Occipital lobe (tissue), 2 donors: ENCODE measurements around the gene HOXD9. TPM values are rescaled to one million over a fixed set of nuclear protein-coding genes. Genes with fewer than 3 reads are reported as not detected.

Experiments
- DNase-seq: peaks from one replicate; lab custom pipeline; 2025; lab: John Stamatoyannopoulos, UW
- total RNA-seq: library from RNA; depleted of rRNA; stranded (reverse); fragments of >200 nt; gene quantifications from one replicate; pipeline ENCODE4 v1.2.3, GENCODE V29; 2014

Gene HOXD9
- total RNA-seq, 1 donor from 2014 or later: not detected

DNA sequence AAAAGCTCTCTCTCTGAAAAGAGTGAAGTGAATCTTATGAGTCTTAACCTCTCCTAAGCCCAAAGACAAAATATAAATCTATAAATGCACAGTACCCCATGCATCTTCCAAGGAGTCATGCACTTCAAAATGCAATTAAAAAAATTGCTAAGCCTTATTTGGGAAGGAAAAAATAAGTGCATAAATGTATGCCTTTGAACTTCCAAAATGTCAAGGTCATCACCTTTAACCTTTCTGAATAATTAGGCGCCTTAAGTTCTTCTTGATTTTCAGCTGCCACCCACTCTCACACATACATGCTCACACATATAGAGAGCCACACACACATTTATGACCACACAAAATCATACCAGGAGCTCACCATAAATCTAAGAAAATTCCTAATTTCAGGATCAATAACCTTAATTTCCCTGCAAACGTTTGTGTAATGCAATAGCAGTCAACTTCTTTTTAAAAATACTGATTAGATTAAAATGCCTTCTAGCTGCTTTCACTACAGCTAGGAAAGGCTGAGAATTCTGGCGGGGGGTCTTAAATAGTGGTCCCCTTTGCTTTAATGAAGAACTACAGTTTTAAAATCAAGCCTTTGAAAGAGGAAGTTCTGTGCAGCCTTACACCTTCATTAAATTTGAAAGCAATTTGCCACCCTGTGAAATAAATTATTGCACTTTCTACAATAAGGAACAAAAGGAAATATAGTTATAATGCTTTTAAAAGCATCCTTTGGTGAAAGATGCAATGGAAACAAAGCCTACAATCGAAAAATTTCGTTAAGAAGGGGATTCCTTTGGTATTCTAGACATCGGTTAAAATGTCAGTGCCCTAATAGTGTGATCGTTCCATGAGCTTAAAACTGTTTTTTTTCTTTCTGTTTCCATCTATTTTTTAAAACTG is 11.9 kb upstream of the HOXD9 start:
- DNase-seq: no peak

DNA sequence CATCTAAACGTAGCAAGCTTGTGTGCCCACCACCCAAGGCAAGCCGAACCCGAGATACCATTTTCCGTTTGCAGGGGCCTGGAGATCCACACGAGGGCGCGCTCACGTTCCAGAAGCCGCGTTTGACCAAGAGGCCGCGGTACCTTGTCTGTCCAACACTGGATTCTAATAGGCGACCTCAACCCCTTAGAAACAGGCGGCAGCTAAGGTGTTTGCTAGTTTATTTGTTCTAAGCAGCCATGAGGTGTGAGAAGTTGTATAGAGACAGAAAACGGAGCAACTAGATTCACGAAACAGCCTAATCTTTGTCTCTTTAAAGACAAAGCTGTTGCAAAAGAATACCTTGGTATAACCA is 11.2 kb upstream of the HOXD9 start:
- no peak for DNase-seq

DNA sequence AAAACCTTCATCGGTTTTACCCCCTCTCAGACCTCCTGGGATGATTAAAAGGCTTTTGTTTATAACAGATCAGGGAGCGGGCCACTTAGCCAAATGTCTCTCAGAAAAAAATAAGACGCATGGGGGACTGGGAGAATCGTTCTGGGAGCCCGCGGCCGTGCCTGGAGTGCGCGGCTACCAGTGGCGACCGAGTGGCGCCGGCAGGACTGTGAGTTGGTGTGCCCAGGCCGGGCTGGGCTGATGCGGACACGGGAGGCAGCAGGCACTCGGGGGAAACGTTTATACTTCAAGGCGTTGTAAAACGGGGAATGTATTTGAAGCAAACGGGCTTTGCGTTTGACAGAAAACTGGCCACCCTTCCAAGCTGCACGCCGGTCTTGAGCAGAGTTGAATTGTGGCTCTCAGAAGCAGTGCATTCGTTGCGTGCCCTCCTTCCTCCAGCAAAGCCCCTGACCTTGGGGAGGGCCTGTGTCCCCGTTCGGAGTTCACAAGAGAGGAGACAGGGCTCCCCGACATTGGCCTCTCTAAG is 10.6 kb upstream of the HOXD9 start:
- DNase-seq: no peak

DNA sequence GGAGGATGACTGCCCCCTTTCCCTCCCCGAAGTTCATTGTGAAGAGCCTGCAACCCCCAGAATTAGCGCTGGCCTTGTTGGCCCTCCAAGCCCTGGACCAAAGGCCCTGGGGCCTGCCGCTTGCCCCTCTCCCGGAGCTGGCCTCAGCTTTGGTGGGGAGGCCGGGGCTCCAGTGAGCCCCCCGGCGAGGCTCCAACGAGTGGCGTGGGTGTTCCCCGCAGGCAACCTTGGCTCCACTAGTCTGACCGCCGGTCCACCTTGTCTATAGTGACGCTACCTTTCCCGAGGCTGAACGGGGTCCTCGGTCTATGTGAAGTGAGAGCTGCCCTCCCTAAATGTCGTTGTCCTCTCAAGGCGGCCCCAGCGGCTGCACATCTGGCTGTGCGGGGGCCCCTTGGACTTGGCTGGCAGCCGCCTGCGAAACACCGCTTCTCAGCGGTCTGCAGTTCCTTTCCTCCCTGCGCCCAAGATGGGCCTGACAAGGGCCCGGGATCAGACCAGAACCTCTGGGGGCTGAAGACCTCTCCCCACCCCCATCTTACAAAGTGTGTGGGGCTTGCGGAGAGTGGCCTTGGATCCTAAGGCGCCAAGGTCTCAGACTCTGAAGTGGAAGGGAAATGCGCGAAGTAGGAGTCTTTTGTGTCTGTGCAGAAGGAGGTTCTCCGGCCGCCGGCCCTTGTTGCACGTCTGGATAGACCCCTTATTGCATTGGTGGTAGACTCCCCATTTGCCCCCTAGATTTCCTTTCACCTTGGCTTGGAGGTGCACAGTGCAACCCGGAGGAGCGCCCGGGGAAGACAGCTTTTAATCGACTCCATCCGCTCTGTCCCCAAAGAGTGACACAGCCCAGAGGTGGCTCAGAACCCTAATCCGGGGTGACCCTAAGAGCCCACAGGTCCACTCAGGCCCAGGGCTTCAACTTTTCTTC is 9.9 kb upstream of the HOXD9 start:
- no peak for DNase-seq

DNA sequence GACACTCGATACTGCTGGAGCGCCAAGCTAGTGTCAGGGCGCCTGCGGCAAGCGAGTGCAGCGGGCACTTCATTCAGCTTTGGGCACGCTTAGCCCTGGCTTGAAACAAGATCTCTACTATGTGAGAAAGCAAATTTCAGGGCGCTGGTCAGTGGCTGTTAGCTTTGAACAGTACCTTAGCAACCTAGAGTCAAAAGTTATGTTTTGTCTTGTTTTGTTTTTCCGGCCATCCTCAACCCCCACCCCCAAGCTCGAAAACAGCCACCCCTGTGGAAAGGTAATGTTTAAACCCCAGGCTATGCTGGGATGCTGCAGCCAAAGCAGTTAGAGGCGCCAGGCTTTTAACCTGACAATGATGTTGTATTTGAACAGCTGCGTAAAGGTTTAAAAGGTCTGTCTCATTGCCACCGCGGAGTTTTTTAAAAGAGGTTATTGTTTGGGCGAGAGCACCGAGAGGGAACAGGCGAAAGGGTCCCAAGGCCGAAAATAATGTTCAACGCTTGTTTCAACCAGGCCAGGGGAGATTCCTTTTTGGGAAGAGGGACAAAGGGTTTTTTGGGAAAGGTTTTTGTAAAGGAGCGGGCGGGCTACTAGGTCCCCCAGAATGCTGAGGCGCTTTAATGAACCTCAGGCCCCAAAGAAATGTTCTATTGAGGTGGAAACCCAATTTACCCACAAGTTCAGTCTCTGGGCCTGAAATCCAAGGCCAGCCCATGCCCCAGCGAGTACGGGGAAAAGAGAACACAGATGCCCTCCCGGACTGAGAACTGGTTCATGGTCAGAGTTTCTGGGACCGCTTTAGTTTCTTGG is 8.2 kb upstream of the HOXD9 start:
- DNase-seq: no peak

DNA sequence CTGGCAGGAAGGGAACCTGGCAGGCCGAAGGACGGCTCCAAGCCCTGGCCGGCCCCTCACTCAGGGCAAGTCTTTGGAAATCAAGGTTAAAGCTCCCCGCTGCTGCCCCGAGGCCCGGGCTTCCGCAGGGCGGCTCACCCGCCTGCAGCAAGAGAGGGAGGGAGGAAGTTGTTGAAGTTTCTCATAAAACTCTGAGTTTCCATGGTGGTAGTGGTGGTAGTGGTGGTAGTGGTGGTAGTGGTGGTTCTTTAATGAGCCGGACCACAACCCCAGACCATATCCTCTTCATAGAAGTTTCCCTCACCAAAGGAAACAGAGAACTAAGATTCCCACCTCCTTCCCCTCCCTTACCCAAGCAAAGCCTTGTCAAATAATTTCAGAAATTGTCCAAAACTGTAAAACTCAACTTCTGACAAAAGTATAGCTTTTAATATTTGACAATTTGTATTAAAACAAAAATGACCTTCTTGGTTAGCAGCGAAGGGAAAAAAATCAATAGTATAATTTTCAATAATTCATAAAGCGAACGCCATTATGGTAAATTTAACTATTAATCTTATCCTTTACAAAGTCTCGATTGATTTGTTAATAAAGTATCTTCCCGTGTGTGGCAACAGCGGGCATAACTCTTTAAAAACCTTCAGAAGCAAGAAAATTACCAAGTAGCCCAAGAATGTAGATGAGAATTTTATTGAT is 7.4 kb upstream of the HOXD9 start:
- no peak for DNase-seq

DNA sequence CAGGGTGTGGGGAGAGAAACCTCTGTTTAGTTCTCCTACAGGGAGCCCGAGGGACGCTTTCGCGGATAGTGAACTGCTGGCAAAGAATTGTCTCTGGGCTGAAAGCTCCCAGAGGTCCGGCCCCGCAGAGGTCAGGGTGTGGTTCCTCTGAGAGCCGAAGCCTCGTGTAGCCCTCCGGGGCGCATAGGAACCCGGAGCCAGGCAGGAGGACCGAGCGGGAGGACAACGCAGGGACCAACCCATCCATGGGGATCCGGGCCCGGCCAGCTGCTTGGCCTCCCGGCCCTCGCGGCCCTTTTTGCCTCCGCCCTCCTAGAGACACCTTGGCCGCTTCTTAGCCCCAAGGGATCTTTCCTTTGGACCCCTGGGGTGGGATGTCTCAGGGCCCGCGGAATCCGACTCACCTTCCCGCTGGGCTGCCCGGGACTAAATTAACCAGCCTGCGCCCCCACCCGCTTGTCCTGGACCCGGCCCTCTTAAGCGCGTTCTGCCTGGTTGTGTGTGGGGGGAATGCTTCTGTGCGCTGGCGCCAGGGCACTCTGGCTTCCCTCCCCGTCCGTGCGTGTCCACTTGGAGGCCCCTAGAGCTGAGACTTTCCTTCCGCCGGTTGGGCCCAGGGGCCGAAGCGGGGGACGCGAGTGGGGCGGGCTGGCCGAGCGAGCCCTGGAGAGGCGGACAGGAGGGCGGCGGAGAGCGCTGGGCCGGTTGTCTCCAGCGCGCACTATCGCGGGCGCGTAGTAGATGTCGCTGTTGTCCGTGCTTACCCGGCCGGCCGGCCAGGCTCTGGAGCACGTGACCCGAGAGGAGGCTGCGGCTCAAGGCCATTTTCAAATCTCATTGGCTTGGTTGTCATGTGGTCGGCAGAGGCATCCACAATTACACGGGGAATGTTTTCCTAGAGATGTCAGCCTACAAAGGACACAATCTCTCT is 6.4 kb upstream of the HOXD9 start, which contains the start of gene HOXD10:
HOXD10 (plus strand) TSS at position 896 of the 931 bp plus-strand sequence. CDS start 56 bp downstream, outside the sequence.
- DNase-seq: no peak

DNA sequence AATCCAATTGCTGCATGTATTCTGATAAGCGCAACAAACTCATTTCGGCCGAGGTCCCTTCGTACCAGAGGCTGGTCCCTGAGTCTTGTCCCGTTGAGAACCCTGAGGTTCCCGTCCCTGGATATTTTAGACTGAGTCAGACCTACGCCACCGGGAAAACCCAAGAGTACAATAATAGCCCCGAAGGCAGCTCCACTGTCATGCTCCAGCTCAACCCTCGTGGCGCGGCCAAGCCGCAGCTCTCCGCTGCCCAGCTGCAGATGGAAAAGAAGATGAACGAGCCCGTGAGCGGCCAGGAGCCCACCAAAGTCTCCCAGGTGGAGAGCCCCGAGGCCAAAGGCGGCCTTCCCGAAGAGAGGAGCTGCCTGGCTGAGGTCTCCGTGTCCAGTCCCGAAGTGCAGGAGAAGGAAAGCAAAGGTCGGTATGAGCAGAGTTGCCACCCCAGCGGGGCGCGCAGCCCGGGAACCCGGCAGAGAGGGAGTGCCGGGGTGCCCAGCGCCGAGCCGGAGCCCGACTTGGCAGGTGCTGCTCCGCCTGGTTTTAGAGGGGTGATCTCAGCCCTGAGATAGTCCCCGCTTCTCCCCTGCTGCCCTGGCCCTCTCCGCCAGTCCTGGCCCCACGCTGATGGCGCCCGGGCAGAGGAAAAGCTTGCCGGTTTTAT is 5.2 kb upstream of the HOXD9 start:
- no peak for DNase-seq

DNA sequence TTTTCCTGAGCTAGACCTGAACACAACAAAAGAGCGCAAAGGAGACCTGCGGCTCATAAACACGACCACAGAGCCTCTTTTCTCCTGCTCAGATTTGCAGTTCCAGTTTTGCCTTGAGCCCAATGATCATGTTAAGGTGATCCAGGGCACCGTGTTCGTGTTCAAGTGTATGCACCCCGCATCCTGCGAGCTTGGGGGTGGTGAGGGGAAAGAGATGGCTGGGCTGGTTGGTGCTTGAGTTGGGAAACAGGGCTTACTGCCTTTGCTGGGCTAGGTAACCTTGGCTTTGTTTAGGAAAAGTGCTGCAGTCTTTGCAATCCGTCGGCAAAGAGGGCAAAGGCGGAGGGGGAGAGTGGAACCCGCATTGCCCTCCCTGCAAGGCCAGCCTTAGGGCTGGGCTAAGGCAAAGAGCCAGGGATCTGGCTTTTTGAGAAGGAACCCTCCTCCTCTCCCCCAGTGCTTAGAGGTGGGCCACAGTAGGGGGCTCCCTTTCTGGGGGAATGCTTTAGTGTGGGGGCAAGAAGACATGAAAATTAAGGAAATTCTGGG is 4.6 kb upstream of the HOXD9 start:
- DNase-seq: no peak

DNA sequence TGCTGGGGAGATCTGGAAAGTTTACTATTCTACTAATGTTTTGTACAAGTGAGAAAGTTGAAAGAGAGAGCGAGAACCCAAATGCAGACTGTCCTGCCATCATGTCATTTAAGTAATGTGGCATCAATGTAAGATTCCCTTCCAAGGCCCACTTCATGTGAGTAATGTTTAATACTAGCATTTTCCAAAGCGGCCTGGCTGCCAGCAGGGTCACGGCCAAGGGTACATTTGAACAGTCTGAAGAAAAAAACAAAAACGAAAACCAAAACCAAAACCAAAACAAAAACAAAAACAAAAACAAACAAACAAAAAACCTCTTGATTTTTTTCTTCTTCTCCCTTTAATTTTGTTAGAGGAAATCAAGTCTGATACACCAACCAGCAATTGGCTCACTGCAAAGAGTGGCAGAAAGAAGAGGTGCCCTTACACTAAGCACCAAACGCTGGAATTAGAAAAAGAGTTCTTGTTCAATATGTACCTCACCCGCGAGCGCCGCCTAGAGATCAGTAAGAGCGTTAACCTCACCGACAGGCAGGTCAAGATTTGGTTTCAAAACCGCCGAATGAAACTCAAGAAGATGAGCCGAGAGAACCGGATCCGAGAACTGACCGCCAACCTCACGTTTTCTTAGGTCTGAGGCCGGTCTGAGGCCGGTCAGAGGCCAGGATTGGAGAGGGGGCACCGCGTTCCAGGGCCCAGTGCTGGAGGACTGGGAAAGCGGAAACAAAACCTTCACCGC is 3.7 kb upstream of the HOXD9 start:
- no peak for DNase-seq

DNA sequence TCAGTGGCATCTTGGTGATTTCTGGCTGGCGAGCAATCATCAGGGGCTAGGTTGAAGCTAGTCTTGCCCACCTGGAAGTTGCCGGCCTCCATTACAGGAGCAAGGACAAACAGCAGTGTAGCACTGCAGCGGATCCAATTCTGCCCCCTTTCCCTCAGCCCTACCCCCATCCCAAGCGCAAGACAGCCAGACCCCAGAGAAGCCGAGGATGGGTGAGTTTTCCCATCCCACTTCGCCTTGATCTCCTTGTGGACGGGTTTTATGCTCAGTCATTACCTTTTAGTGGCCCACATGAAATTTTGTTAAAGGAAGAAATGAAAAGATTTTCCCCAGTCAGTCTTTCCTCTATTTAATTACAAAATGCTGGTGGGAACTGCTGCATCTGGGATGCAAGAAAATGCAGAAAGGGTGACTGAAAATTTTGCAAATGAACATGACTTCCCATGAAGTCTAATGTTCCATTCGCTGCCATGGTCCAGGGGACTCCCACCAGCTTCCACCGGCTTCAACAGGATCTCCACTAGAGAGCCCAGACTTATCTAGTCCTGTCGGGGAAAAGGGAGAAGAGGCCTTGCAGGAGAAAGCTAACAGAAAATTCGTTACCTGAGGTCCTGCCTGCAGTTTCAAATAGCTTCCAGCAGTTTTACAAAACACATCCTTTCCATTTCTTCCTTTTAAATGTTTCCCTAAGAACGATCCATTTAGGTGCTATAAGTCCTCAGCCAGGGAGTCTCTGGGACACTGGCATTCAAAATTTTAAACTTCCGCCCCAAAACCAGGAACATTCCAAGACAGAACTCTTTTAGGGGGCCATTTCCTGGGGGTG is 1.9 kb upstream of the HOXD9 start:
- DNase-seq: no peak

DNA sequence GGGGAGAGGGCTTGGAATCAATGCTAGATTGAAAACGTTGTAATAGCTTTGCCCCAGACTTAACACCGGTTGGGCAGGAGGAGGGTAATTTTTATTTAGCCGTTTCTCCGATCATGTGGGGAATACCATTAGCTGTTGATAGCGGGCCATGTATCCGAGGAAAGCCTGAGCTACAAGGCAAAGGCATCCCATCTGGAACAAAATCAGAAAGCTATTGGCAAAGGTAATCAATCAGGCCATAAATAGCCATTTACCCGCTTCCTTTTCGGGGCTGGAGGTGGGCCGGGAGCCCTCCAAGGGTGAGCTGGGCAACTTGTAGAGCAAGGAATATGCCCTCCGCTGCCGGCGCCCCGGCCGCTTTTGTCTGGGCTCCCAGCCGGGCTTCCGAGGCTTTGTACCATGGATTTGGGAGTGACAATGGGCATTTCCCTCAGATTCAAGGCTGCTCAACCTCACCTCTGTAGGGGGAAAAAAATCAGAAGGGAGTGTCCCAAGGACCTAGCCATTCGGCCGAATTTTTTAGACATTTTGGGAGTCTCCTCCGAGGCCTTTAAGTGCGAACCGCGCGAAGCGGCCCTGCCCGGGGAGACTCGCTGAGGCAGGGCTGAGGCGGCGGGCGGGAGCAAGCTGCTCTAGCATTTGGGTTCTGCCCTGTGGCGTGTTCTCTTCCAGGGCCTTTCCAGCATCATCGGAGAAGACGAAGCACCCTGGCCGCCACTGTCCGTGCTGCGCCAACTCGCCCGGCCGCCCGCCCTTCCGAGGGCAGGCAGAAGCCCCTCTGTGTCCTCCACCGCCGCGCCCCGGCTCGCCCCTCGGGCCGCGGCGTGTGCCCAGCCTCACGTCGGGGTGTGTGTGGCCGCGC is 1.1 kb upstream of the HOXD9 start:
- no peak for DNase-seq

DNA sequence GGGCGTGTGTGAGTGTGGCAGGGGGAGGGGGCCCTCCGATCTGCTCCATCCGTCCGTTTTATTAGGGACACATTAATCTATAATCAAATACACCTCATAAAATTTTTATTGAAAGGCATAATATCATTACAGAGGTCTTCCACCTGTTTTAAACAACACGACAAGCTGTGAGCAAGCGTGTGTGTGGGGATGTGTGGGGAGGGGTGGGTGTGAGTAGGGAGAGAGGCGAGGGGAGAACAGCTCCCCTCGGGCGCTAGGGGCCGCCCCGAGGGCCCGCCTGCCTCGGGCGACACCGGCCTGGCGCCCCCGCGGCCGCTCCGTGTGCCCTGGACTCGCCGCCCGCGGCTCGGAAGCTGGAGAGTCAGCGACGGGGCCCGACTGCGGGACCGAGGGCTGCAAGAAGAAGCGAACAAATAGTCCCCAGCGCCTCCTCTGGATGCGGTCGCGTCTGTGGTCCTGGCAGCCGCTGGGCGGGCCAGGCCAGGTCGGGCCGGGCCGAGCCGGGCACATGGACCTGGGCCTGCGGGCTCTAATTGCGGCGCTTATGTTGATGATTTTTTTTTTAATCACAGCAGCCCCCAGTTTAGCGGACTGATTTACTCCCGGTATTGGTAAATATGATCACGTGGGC is 352 bp upstream of the HOXD9 start:
- no peak for DNase-seq

DNA sequence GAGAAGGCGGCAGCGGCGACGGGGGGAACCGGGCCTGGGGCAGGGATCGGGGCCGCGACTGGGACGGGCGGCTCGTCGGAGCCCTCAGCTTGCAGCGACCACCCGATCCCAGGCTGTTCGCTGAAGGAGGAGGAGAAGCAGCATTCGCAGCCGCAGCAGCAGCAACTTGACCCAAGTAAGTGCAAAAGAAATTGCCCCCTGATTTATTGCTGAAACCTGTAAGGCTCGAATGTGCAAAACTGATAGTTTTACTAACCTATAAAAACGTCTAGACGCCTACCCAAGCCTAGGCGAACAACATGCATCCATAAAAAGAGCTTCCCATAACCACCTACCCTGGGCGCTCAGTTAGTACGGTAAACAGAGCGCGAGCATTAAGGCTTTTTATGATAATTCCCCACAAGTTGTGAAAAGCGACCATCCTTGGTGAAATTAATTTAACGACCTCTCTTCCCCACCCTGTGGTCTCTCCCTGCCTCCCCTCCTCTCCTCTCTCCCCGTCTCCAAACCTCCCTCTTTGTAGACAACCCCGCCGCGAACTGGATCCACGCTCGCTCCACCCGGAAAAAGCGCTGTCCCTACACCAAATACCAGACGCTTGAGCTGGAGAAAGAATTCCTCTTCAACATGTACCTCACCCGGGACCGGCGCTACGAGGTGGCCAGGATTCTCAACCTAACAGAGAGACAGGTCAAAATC is 1.0 kb downstream of the HOXD9 start:
- no peak for DNase-seq
